Activated naive CD4-positive, alpha-beta T cell treated with anti-CD3 and anti-CD28 coated beads, Interleukin-2, amount 10 ng/mL, durations not matched to agents 7 days and 5 days (primary cell): Measurements from ENCODE around the gene ATP7A.

ENCODE experiments used
- CTCF ChIA-PET: fragments of 350-600 bp; sonication (Branson Sonifier 250); formaldehyde crosslinking; loops from one replicate; lab custom pipeline; 2021; ENCODE audit warnings: antibody characterized with exemption; lab: Charles Lee
- DNase-seq: peaks from one replicate; pipeline ENCODE4 v3.0.0-alpha.2; 2020
- H3K27ac Mint-ChIP-seq: one replicate; pipeline ENCODE4 v1.8.0; 2021; ENCODE audit warnings: mild to moderate bottlenecking, moderate library complexity, mixed read lengths
- H3K27me3 Mint-ChIP-seq: one replicate; pipeline ENCODE4 v1.8.0; 2021; ENCODE audit warnings: mild to moderate bottlenecking, mixed read lengths
- H3K36me3 Mint-ChIP-seq: one replicate; pipeline ENCODE4 v1.8.0; 2021; ENCODE audit warnings: mixed read lengths
- H3K4me1 Mint-ChIP-seq: one replicate; pipeline ENCODE4 v1.8.0; 2021; ENCODE audit warnings: mixed read lengths
- H3K4me3 Mint-ChIP-seq: one replicate; pipeline ENCODE4 v1.8.0; 2021; ENCODE audit warnings: mild to moderate bottlenecking, moderate library complexity, mixed read lengths
- H3K9me3 Mint-ChIP-seq: one replicate; pipeline ENCODE4 v1.8.0; 2021; ENCODE audit warnings: mixed read lengths

Gene ATP7A

DNA sequence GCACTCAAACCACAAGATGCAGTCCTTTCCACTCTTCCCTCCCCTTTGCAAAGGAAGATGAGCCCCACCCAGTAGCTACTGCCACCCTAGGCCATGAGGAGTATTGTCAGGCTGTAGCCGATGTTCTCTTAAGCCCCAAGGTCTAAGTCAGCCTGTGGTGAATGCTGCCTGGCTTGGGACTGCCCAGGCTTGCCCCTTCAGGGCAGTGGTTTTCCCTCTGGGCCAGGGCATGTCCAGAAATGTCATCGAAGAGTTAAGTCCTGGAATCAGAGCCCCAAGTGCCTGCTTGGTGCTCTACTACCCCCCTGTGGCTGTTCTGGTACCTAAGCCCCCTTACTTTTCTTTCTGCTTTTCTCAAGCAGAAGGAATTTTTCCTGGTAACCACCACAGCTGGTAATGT, 181.8 kb downstream of the ATP7A start:
- DNase-seq = peak; percentile 26
- Mint-ChIP-seq H3K27me3 (peaks cover 8% of the 10 kb centered on the region), H3K9me3 (peaks cover 3% of the 10 kb centered on the region), H3K27ac (no peak overlapping the region), H3K36me3 (peaks cover 2% of the 10 kb centered on the region), H3K4me3 (no peak overlapping the region), H3K4me1 (peaks cover 8% of the 10 kb centered on the region)
- CTCF ChIA-PET = interaction anchor here (0.7 to 1.3 kb wide), 4 partner anchors 27 to 1535 kb away, joined by 3 read pairs; no protein-coding TSS in a partner anchor

DNA sequence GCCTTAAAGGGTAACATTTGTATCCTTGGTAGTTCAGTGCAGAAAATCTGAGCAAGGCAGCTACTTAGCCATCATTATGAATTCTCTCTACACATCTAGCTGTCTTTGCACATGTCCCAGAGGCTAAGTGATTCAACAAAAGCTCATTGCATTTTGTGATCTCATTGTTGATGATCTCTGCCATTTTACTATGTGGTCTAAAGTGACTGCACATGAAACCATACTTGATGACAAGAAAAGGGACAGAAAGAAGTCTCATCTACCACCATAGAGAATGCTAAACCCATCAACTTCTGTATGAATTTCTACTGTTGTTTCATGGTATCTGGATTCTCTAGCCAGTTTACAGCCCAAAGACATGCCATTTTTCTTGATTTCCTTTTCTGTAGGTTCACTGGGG, 187.6 kb downstream of the ATP7A start:
- no peak overlapping the region for H3K27ac Mint-ChIP-seq
- H3K4me1 Mint-ChIP-seq = peaks cover 20% of the 10 kb centered on the region
- H3K27me3 Mint-ChIP-seq = peaks cover 4% of the 10 kb centered on the region
- peaks cover 10% of the 10 kb centered on the region for H3K36me3 Mint-ChIP-seq
- CTCF ChIA-PET = no interaction called here
- peaks cover 7% of the 10 kb centered on the region for H3K9me3 Mint-ChIP-seq
- no peak overlapping the region for H3K4me3 Mint-ChIP-seq
- DNase-seq = no peak
